Measurements from ENCODE around the gene PTPRG.

PTPRG gene

DNA sequence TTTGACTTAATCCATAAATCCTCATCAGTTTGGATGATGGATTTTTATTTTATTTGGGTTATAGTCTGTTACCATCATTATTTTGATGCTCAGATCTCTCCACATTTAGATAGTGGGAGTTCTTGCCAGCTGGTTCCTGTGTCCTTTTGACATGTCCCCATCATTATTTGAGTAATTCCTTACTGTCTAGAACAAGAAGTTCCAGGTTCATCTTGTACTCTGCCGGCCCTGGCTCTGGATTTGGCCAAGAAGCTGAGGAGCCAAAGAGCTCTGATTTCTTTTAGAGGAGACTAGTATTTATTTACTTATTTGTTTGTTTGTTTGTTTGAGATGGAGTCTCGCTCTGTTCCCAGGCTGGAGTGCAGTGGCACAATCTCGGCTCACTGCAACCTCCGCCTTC is 54.3 kb downstream of the PTPRG start:
- no peak for TF ChIP-seq SIN3A (IDR thresholded peaks at IDR 0.05; ENCODE audit: borderline replicate concordance, insufficient read depth, low read length)

DNA sequence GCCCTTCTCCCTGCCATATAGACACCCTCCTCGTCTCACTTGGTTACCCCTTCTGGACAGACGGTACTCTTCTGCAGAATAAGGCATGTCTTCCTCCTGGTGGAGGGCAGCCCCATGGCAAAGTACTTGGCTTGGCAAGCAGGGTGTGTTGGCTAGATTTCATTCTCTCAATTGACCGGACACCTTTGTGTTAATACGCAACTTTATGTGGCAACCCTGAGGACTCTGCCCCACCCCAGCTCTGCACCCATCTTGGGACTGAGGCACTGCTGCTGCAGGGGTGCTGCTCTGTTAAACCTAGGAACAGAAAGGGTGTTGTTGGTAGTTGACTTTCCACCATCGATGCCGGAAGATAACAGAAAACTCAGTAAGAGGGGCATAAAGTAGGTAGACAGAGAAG is 55.2 kb downstream of the PTPRG start:
- TF ChIP-seq, protein P1, sequence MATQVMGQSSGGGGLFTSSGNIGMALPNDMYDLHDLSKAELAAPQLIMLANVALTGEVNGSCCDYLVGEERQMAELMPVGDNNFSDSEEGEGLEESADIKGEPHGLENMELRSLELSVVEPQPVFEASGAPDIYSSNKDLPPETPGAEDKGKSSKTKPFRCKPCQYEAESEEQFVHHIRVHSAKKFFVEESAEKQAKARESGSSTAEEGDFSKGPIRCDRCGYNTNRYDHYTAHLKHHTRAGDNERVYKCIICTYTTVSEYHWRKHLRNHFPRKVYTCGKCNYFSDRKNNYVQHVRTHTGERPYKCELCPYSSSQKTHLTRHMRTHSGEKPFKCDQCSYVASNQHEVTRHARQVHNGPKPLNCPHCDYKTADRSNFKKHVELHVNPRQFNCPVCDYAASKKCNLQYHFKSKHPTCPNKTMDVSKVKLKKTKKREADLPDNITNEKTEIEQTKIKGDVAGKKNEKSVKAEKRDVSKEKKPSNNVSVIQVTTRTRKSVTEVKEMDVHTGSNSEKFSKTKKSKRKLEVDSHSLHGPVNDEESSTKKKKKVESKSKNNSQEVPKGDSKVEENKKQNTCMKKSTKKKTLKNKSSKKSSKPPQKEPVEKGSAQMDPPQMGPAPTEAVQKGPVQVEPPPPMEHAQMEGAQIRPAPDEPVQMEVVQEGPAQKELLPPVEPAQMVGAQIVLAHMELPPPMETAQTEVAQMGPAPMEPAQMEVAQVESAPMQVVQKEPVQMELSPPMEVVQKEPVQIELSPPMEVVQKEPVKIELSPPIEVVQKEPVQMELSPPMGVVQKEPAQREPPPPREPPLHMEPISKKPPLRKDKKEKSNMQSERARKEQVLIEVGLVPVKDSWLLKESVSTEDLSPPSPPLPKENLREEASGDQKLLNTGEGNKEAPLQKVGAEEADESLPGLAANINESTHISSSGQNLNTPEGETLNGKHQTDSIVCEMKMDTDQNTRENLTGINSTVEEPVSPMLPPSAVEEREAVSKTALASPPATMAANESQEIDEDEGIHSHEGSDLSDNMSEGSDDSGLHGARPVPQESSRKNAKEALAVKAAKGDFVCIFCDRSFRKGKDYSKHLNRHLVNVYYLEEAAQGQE (IDR thresholded peaks at IDR 0.05; ENCODE audit: insufficient read depth in 1 of 2, low read depth in 2 of 2, low read length in 2 of 2), result no peak
- TF ChIP-seq SIN3A (IDR thresholded peaks at IDR 0.05; ENCODE audit: borderline replicate concordance, insufficient read depth, low read length), result no peak
- no peak for TF ChIP-seq FOXP2 (optimal IDR thresholded peaks at IDR 0.05; ENCODE audit: borderline replicate concordance, extremely low read depth, extremely low read length, insufficient read depth)

DNA sequence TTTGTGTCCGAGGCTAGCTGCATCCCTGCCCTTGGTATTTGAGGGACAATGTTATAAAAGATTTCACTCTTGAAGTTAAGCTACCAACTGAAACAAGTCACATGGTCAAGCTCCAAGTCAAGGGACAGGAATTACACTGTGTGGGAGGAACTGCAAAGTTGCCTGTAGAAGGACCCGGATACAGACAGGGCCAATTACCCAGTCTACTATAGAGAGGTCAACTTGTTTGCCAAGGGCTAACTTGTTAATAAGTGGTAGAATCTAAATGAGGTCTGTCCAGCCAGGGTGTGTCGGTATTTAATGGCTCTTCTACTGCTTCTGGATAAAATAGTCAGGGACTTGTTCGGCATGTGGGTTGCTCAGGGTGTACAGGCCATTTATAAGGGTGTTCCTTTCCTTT is 55.7 kb downstream of the PTPRG start:
- no peak for TF ChIP-seq SIN3A (IDR thresholded peaks at IDR 0.05; ENCODE audit: borderline replicate concordance, insufficient read depth, low read length)
- TF ChIP-seq, protein P1 (IDR thresholded peaks at IDR 0.05; ENCODE audit: insufficient read depth in 1 of 2, low read depth in 2 of 2, low read length in 2 of 2), result no peak
- TF ChIP-seq TAF1 (IDR thresholded peaks at IDR 0.05; ENCODE audit: borderline replicate concordance, insufficient read depth, low read length), result no peak
- no peak for TF ChIP-seq FOXP2 (optimal IDR thresholded peaks at IDR 0.05; ENCODE audit: borderline replicate concordance, extremely low read depth, extremely low read length, insufficient read depth)
- no peak for TF ChIP-seq POLR2AphosphoS5 (IDR thresholded peaks at IDR 0.05; ENCODE audit: low read depth, low read length)

DNA sequence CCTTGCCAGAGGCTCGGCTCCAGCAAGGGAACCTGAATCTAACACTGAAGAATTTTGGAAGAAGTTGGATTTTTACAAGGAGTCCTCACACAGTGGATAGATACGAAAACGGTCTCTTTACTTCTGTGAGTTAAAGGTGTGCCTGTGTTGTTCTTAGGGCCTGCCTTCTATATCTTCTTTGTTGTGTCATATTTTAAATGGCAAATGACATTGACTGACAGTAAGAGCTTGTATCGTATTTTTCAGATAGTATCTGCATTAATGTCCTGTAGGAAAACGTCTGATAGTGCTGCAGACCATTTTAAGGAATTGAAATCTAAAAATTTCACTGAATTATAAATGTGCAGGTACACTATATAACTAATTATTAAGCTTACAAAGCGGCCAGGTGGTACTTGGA is 56.3 kb downstream of the PTPRG start:
- no peak for TF ChIP-seq SIN3A (IDR thresholded peaks at IDR 0.05; ENCODE audit: borderline replicate concordance, insufficient read depth, low read length)

DNA sequence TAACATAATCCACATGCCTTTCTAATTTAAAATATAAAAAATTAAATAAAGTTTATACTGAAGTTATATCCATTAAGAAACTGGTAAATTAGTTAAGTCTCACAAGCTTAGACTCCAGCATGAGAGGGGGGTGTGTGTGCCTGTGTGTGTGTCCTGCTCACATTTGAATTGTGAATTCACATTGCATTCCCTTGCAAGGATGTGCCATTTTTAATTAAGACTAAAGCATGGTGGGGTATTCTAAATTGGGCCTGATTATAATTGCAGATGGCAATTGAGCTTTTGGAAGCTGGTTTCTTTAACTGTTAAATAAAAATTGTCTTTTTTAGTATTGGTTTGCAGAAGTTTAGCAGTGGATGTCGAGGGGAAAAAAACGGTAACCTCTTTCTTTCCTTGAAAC is 56.9 kb downstream of the PTPRG start:
- TF ChIP-seq FOXP2 (optimal IDR thresholded peaks at IDR 0.05; ENCODE audit: borderline replicate concordance, extremely low read depth, extremely low read length, insufficient read depth) (no peak), SIN3A (IDR thresholded peaks at IDR 0.05; ENCODE audit: borderline replicate concordance, insufficient read depth, low read length) (no peak), POLR2AphosphoS5 (IDR thresholded peaks at IDR 0.05; ENCODE audit: low read depth, low read length) (no peak), TAF1 (IDR thresholded peaks at IDR 0.05; ENCODE audit: borderline replicate concordance, insufficient read depth, low read length) (no peak)
- TF ChIP-seq, protein P1 (IDR thresholded peaks at IDR 0.05; ENCODE audit: insufficient read depth in 1 of 2, low read depth in 2 of 2, low read length in 2 of 2), result no peak

DNA sequence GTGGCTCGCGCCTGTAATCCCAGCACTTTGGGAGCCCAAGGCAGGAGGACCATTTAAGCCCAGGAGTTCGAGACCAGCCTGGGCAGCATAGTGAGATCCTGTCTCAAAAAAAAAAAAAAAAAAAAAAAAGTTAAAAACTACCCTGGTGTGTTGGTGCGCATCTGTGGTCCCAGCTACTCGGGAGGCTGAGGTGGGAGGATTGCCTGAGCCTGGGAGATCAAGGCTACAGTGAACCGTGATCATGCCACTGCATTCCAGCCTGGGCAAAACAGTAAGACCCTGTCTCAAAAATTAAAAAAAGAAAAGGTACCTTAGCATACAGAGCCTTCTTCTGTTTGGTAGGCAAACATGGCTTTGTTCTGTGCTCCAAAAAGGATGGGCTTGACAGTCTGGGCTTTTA is 57.5 kb downstream of the PTPRG start:
- TF ChIP-seq FOXP2 (optimal IDR thresholded peaks at IDR 0.05; ENCODE audit: borderline replicate concordance, extremely low read depth, extremely low read length, insufficient read depth) (no peak), POLR2AphosphoS5 (IDR thresholded peaks at IDR 0.05; ENCODE audit: low read depth, low read length) (no peak), SIN3A (IDR thresholded peaks at IDR 0.05; ENCODE audit: borderline replicate concordance, insufficient read depth, low read length) (no peak), TAF1 (IDR thresholded peaks at IDR 0.05; ENCODE audit: borderline replicate concordance, insufficient read depth, low read length) (no peak)
- TF ChIP-seq, protein P1 (IDR thresholded peaks at IDR 0.05; ENCODE audit: insufficient read depth in 1 of 2, low read depth in 2 of 2, low read length in 2 of 2), result no peak

Data from PFSK-1 (cell line).